ENCODE results near the gene NVL.
"Not testable (repeated sequence)": the region's sequence is repeated elsewhere in the genome, so short reads cannot be mapped to it uniquely, and the experiment has no call there.

The NVL gene

DNA sequence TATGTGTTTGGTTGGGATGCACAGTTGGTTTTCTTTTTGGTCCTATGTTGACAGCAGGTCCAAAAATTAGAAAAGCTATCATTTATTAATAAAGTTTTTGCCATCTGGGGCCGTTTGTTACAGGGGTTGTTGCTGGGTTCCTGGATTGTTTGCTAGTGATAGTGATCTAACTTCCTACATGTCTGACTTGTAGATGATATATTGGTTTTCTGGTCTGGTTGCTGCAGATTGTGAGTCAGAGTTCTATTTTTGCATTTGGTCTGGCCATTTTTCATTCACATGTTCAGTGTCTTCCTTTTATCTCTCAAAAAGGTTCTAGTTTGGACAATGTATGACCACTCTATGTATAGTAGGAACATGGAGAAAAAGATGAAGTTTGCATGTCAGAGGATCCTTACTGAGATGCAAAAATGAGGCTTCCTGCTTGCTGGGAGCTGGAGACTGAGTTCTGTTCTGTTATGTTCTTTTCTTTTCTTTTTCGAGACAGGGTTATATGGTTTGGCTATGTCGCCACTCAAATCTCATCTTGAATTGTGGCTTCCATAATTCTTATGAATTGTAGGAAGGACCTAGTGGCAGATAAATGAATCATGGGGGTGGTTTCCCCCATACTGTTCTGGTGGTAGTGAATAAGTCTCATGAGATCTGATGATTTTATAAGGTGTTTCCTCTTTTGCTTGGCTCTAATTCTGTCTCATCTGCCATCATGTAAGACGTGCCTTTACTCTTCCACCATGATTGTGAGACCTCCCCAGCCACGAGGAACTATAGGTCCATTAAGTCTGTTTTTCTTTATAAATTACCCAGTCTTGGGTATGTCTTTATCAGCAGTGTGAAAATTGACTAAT, 4.2 kb upstream of the NVL start:
- no peak for DNase-seq

DNA sequence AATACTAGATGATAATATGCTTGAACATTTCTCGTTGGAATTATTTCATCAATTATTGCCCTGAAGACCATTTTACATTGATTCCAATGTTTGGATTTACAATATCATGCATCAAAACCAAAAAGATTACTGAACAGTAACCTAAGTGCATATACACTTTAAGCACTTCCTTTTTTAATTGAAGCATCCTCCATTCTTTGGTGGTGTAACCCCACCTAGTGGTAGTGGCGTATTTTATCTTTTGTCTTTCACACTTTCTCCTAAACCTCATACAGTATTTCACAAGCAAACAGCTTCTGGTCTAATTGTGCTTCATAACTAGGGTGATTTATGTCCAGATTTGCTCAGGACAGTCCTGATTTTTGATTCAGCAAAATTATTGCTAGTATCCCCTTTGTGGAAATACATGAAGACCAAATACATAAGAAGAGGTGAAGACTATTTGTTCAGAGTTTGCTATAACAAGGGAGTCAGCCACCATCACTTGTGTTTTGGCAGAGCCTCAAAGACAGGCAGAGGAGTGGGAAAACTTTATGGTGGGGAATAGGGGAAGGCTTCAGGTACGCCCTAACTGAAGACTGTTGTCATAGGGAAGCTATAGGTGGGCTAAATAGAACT, 3.4 kb upstream of the NVL start:
- peak; percentile 26 to 75 for DNase-seq

GRCh38 chr1:224331824-224332223, 1.9 kb upstream of the NVL start:
- no peak for DNase-seq

GRCh38 chr1:224331326-224331725, 1.4 kb upstream of the NVL start:
- no peak for DNase-seq

GRCh38 chr1:224329484-224329841, 509 bp downstream of the NVL start:
- DNase-seq: no peak

DNA sequence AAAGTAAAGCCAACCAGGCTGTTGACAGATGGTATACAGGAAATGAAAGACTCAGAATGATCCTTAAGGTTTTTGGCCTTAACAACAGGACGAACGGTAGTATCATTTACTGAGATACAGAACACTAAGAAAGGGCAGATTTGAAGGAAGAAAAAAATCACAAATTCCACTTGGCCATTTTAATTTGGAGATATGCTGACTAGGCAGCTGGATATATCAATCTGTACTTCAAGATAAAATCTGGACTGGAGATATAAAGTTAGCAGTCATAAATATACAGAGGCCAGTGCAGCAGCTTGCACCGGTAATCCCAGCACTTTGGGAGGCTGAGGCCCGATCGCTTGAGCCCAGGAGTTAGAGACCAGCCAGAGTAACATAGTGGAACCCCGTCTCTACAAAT, 1.3 kb downstream of the NVL start:
- no peak for DNase-seq

DNA sequence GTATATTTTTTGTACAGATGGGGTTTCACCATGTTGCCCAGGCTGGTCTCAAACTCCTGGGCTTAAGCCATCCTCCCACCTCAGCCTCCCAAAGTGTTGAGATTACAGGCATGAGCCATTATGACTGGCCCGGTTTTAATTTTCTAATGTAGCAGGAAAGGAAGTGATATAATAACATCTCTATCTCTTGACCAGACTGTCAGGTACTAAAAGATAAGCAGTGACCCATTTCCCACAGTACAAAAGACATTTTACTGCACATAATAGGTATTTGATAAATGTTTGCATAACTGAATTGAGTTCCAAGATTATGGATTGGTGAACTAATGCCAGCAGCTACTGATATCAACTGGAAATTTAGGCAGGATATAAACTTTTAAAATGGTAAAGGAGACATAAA, 4.0 kb downstream of the NVL start:
- no peak for DNase-seq

- no peak for DNase-seq
Measured at GRCh38 chr1:224321706-224322105, 8.3 kb downstream of the NVL start.

DNA sequence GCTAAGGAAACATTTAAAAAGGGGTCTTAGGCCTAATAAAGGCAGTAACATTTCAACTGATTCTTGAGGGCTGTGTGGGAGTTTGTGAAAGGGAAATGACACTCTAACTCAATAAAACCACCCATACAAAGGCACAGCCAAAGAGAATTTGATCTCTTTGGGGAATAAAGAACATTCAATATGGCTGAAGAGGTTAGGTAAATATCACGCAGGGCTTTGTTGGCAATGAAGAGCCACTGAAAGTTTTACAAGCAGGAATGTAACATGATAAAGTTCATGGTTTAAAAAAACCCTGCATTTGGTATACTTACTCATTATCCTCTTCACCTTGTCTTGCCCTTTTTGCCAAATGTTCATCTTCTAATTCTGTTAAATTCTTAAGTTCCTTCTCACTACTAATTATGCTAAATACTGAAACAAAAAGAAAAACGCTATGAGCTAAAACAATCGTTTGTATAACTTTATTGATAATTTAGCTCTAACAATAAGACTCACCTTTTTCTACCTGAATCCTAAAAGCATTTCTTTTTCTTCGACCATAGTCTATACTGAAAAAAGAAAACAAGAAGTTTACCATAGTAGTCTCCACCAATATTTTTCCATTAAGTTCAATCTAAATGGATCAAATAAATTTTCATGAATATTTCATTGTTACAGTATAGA, 12.5 kb downstream of the NVL start:
- DNase-seq: no peak

GRCh38 chr1:224312025-224312424, 17.9 kb downstream of the NVL start:
- no peak for DNase-seq

DNA sequence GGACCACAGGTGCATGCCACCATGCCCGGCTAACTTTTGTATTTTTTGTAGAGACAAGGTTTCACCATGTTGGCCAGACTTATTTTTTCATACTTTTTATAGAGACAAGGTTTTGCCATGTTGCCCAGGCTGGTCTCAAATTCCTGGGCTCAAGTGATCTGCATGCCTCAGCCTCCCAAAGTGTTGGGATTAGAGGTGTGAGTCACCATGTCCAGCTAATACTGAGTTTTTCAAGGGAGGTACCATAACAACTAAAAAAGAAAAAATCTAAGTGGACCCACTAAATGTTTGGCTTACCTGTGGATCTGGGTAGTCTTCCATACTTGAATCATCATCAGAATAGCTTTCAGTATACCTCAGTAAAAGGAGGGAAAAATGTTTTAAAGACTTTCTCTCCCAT, 18.5 kb downstream of the NVL start:
- DNase-seq: not testable (repeated sequence)

DNA sequence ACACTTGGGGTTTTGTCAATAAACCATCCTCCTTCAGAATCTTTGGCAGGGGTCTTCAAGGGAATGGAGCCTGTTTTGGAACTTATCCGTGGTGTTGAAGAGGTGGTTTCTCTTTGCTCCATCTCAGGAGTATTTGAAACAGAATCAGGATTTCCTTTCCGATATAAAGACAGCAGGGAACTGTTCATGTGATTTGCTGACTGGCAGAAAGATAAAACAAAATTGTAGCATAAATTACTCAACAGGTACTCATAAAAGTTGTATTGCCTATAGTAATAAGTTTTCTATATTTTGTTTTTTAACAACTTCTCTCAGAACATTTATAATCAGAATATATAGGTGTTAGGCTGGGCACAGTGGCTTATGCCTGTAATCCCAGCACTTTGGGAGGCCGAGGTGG, 21.9 kb downstream of the NVL start:
- no peak for DNase-seq

DNA sequence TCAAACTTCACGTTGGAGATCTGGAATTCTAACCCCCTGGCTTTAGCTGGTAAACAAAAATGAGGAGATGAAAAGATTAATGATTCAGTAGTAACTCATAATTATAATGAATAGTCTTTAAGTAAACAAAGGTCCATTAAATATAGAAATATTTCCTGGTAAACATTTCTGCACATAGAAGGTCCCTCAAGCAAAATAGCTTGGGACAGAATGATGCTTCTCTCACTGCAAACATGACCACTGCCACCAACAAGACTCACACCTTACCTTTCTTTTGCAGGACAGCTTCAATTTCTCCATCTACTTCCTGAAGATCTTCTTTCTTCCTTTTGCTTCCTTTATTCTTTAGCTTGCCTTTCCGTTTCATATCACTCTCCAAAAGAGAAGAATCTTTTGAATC, 25.2 kb downstream of the NVL start:
- DNase-seq: no peak

DNA sequence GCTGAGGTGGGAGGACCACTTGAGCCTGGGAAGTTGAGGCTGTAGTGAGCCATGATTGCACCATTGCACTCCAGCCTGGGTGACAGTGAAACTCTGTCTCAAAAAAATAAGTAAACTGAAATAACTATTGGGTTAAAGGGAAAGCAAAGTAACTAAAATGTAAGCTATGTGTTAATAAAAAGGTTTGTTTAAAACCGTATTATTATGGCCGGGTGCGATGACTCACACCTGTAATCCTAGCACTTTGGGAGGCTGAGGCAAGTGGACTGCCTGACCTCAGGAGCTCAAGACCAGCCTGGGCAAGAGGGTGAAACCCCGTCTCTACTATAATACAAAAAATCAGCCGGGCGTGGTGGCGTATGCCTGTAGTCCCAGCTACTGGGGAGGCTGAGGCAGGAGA, 27.0 kb downstream of the NVL start:
- no peak for DNase-seq

DNA sequence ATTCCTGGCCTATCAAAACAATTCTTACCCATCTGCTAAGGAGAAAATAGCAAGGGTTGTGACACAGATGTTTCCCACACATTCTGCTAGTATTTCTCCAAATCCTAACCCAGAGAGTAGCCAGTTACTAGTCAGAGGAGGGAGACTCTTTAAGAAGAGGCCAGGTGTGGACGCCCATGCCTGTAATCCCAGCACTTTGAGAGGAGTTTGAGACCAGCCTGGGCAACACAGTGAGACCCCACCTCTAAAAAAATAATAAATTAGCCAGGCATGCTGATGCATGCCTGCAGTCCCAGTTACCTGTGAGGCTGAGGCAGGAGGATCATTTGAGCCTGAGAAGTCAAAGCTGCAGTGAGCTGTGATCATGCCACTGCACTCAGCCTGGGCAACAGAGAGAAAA, 28.6 kb downstream of the NVL start:
- no peak for DNase-seq

- DNase-seq: no peak
Measured at GRCh38 chr1:224300346-224300745, 29.6 kb downstream of the NVL start.

GRCh38 chr1:224298346-224299330, 31.3 kb downstream of the NVL start:
- DNase-seq: no peak

DNA sequence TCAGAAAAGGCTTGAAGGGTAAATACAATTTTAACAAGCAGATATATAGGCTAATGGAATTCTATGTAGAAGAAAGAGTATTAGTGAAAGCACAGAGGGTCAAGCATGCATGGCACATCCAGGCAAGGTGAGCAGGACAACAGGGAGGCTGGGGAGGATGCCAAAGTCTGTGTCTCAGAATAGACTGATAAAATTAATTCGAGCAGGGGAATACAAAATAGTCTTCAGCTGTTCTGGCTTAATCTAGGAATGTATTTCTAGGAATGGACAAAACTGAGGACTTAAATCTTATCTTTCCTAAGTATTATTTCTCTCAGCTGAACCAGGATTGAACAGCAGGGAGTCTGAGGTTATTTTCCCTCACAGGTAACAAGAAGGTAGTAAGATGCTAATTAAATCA, 35.2 kb downstream of the NVL start:
- DNase-seq: no peak

DNA sequence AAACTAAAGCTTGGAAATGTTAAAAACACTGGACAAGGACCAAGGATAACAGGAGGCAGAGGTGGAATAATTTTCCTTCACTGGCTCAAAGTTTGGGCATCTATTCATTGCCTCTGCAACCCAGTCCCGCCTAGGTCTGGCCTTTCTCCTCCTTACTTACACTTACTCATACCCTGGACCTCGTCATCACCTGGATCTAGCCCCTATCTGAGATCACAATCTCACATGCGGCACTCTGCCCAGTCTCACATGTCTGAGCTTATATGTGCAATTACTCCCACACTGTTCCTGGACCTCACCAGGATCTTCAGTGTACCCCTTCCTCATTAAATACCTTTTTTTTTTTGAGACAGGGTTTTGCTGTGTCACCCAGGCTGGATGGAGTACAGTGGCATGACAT, 37.6 kb downstream of the NVL start:
- DNase-seq: no peak

DNA sequence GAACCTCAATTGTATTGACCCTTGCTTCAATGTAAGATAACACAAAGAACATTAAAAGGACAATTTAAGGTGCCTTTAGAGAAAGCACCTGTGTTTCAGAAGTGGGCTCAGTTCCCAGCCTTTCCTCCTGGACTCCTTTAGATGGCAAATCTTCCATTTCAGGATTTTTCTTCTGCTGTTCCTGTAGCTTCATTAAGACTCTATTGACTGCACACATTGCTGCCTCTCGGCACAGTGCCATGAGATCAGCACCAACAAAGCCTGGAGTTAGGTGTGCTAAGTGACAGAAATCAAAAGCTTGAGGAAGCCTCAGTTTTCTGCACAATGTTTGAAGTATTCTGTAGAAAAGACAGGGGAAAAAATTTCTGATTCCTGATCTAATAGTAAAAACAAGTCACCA, 40.6 kb downstream of the NVL start:
- DNase-seq: no peak

DNA sequence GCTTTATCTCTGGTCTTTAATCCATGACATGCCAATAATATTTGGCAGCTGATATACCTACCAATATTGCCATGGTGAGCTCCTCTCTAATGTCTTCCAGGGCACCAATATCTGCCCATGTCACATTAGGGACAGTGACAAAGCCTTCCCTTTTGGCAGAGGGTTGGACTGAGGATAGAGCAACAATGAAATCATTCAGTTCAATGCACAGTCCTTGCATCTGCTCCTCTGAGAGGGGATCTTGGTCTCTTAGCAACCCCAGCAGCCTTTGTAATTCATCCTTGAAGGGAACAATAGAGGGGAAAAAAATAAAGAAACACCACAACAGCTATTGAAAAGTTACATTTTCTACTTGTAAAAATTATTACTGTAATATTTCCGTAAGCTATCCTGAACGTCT, 42.3 kb downstream of the NVL start:
- DNase-seq: no peak

GRCh38 chr1:224282140-224282539, 47.8 kb downstream of the NVL start:
- DNase-seq: no peak
